ENCODE results near the gene PEAK1. TPM values are rescaled to one million over a fixed set of nuclear protein-coding genes. Genes with fewer than 3 reads are reported as not detected.

The PEAK1 gene
- total and polyA plus RNA-seq, 4 donors, result 8.6 to 147 (median 40.2) TPM

DNA sequence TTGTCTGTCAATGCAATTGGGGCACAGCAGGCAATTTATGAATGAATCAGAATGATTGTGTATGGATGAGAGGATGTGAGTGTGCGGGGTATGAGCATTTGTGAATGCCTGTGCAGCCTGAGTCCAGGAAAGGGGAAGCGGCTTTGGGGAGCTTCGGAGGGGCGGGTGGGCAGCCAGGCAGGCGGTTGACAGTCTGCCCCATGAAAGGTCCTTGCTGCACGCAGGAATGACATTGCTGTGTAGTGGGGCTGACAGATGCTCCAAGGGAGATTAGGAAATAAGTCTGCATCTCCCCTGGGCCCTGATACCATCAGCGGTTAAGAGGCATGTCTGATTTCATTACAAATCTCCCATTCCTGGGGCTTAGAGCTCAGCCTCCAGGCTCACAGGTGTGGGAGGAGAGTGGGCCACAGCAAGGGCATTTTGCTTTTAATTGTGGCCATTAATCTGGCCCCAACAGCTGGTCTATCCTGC, 322.6 kb downstream of the PEAK1 start:
- DNase-seq, result no peak
- Histone ChIP-seq H3K9me3 (ENCODE audit: control insufficient read depth in 4 of 4, insufficient read depth in 3 of 4, low read length in 3 of 4) (no peaks in the 10 kb centered on the region), H3K27ac (ENCODE audit: low read depth in 1 of 2, low read length in 1 of 2) (no peak overlapping the region), H3K27me3 (ENCODE audit: control insufficient read depth in 3 of 3, insufficient read depth in 3 of 3, low read length in 2 of 3) (no peaks in the 10 kb centered on the region), H3K4me3 (no peak overlapping the region), H3K36me3 (ENCODE audit: control insufficient read depth in 4 of 4, insufficient read depth in 4 of 4, low read length in 4 of 4) (no peaks in the 10 kb centered on the region), H3K4me1 (ENCODE audit: control insufficient read depth in 5 of 5, insufficient read depth in 5 of 5, low read length in 5 of 5) (no peaks in the 10 kb centered on the region), H3K9ac (ENCODE audit: insufficient read depth in 1 of 2, low read length in 2 of 2) (no peak overlapping the region)
- 51 to 85% methylated on average over 7 of the region's 7 CpGs for WGBS, 2 donors
- no peak for ATAC-seq (ENCODE audit: insufficient read depth, low FRiP score)
- TF ChIP-seq, protein P1, sequence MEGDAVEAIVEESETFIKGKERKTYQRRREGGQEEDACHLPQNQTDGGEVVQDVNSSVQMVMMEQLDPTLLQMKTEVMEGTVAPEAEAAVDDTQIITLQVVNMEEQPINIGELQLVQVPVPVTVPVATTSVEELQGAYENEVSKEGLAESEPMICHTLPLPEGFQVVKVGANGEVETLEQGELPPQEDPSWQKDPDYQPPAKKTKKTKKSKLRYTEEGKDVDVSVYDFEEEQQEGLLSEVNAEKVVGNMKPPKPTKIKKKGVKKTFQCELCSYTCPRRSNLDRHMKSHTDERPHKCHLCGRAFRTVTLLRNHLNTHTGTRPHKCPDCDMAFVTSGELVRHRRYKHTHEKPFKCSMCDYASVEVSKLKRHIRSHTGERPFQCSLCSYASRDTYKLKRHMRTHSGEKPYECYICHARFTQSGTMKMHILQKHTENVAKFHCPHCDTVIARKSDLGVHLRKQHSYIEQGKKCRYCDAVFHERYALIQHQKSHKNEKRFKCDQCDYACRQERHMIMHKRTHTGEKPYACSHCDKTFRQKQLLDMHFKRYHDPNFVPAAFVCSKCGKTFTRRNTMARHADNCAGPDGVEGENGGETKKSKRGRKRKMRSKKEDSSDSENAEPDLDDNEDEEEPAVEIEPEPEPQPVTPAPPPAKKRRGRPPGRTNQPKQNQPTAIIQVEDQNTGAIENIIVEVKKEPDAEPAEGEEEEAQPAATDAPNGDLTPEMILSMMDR (IDR thresholded peaks at IDR 0.05; ENCODE audit: control extremely low read depth, extremely low read depth), result no peak

DNA sequence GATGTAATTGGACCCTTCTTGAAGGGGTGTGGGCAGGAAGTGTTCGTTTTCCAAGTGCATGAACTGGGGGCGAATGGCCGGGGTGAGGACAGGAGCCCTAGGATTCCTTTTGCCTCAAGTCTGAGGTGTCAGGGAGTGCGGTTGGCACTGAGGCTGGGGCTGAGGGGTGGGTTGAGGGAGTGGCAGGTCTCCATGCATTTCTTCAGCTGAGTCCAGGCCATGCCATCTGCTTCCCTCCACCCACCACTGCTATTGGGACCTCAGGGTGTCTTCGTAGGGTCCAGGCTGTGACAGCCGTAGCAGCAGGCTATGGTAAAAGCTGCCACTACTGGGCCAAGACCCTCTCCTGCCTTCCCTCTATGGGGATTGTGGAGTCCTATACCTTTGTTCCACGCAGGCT, 323.4 kb downstream of the PEAK1 start:
- TF ChIP-seq, protein P1 (IDR thresholded peaks at IDR 0.05; ENCODE audit: control extremely low read depth, extremely low read depth), result no peak
- Histone ChIP-seq H3K27me3 (ENCODE audit: control insufficient read depth in 3 of 3, insufficient read depth in 3 of 3, low read length in 2 of 3) (no peaks in the 10 kb centered on the region), H3K9ac (ENCODE audit: insufficient read depth in 1 of 2, low read length in 2 of 2) (no peak overlapping the region), H3K4me3 (no peak overlapping the region), H3K27ac (ENCODE audit: low read depth in 1 of 2, low read length in 1 of 2) (no peak overlapping the region), H3K36me3 (ENCODE audit: control insufficient read depth in 4 of 4, insufficient read depth in 4 of 4, low read length in 4 of 4) (no peaks in the 10 kb centered on the region), H3K4me1 (ENCODE audit: control insufficient read depth in 5 of 5, insufficient read depth in 5 of 5, low read length in 5 of 5) (no peaks in the 10 kb centered on the region), H3K9me3 (ENCODE audit: control insufficient read depth in 4 of 4, insufficient read depth in 3 of 4, low read length in 3 of 4) (no peaks in the 10 kb centered on the region)
- no peak for DNase-seq
- 85 to 91% methylated on average over 7 of the region's 7 CpGs for WGBS, 2 donors
- no peak for ATAC-seq (ENCODE audit: insufficient read depth, low FRiP score)

DNA sequence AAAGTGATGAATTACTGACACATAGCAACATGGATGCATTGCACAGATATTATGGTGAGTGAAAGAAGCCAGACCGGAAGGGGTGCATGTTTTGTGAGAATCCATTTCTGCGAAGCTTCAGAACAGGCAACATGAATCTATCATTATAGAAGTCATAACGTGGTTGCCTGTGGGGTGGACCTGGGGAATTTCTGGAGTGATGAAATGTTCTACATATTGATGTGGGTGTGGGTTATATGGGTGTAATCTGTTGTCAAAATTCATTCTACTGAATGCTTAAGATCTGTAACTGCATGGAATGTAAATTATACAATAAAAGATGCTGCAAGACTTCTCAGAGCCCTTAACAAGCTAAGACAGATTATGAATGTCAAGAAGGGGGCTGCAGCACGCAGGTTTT, 323.8 kb downstream of the PEAK1 start:
- TF ChIP-seq, protein P1 (IDR thresholded peaks at IDR 0.05; ENCODE audit: control extremely low read depth, extremely low read depth), result no peak
- Histone ChIP-seq H3K4me1 (ENCODE audit: control insufficient read depth in 5 of 5, insufficient read depth in 5 of 5, low read length in 5 of 5) (no peaks in the 10 kb centered on the region), H3K9ac (ENCODE audit: insufficient read depth in 1 of 2, low read length in 2 of 2) (no peak overlapping the region), H3K36me3 (ENCODE audit: control insufficient read depth in 4 of 4, insufficient read depth in 4 of 4, low read length in 4 of 4) (no peaks in the 10 kb centered on the region), H3K27ac (ENCODE audit: low read depth in 1 of 2, low read length in 1 of 2) (no peak overlapping the region), H3K9me3 (ENCODE audit: control insufficient read depth in 4 of 4, insufficient read depth in 3 of 4, low read length in 3 of 4) (no peaks in the 10 kb centered on the region), H3K4me3 (no peak overlapping the region), H3K27me3 (ENCODE audit: control insufficient read depth in 3 of 3, insufficient read depth in 3 of 3, low read length in 2 of 3) (no peaks in the 10 kb centered on the region)
- DNase-seq (no peak), ATAC-seq (ENCODE audit: insufficient read depth, low FRiP score) (no peak)
- 70 to 78% methylated on average over 4 of the region's 4 CpGs for WGBS, 2 donors

DNA sequence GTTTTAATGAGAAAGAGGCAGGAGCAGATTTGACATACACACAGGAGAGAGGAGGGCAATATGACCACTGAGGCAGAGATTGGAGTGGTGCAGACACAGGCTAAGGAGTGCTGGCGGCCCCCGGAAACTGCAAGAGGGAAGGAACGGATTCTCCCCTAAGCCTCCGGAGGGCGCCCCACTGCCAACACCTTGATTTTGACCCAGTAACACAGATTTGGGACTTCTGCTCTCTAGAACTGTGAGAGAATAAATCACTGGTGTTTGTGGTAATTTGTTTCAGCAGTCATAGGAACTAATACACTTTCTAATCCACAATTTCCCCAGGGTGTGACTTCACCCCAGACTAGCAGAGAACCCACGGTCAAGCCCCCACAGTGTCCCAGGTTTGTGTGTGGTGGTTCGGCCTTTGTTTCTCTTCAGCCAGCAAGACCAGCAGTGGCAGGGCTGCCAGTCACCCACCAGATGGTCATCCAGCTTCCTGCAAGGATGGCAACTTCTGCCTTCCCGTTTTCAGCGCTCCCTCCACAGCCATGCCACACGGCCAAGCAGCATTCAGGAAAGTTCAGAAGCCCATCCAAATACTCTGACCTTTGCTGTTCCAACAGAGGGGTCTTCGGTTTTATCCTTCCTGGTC, 325.4 kb downstream of the PEAK1 start:
- ATAC-seq (ENCODE audit: insufficient read depth, low FRiP score), result no peak
- H3K9me3 ChIP-seq (ENCODE audit: control insufficient read depth in 4 of 4, insufficient read depth in 3 of 4, low read length in 3 of 4), result no peaks in the 10 kb centered on the region
- no peak overlapping the region for H3K9ac ChIP-seq (ENCODE audit: insufficient read depth in 1 of 2, low read length in 2 of 2)
- no peaks in the 10 kb centered on the region for H3K36me3 ChIP-seq (ENCODE audit: control insufficient read depth in 4 of 4, insufficient read depth in 4 of 4, low read length in 4 of 4)
- no peaks in the 10 kb centered on the region for H3K4me1 ChIP-seq (ENCODE audit: control insufficient read depth in 5 of 5, insufficient read depth in 5 of 5, low read length in 5 of 5)
- WGBS, 2 donors, result 72 to 86% methylated on average over 11 of the region's 11 CpGs
- DNase-seq, result no peak
- H3K27me3 ChIP-seq (ENCODE audit: control insufficient read depth in 3 of 3, insufficient read depth in 3 of 3, low read length in 2 of 3), result no peaks in the 10 kb centered on the region
- no peak overlapping the region for H3K27ac ChIP-seq (ENCODE audit: low read depth in 1 of 2, low read length in 1 of 2)
- no peak overlapping the region for H3K4me3 ChIP-seq
- TF ChIP-seq, protein P1 (IDR thresholded peaks at IDR 0.05; ENCODE audit: control extremely low read depth, extremely low read depth), result no peak

Measured in lung (tissue), 12 donors.